GM18520 (cell line): ENCODE data around the gene HDAC10.

Experiments
- ATAC-seq: cut with Tn5 transposase; IDR thresholded peaks from one replicate; pipeline ENCODE4 v1.9.1; 2021; ENCODE audit not compliant: unreplicated experiment

Gene HDAC10

DNA sequence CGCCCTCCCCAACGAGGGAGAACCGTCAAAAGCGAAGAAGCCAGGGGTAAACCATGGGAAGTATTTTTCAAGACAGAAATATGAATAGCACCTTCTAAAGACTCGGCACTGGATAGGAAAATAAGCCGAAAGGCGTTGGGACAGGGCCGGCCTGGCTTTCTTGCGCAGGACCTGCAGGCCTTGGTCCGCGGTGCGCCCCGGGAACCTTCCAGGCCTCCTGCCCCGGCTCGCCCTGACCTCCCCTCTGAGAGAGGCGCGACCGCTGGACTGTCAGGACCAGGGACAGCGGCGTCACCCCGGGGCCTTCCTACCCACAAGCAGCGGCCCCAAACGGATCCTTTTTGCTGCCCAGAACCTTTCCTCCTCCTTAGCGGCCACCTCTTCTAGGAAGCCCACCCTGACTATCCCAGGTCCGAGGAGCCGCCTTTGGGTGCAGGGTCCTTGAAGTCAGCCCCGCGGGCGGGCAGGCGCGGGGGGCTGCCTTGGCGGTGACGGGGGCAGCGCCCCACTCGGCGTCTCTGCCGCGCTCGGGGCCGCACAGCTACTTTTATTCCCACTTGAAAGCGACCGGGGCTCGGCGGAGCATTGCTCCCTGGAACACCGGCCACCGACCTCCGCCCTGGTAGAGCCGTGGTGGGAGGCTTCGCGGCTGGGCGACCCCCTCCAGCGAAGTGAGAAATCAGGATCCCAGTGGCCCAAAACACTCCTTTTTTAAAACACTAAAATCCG, 19.8 kb upstream of the HDAC10 start:
- no peak for ATAC-seq

DNA sequence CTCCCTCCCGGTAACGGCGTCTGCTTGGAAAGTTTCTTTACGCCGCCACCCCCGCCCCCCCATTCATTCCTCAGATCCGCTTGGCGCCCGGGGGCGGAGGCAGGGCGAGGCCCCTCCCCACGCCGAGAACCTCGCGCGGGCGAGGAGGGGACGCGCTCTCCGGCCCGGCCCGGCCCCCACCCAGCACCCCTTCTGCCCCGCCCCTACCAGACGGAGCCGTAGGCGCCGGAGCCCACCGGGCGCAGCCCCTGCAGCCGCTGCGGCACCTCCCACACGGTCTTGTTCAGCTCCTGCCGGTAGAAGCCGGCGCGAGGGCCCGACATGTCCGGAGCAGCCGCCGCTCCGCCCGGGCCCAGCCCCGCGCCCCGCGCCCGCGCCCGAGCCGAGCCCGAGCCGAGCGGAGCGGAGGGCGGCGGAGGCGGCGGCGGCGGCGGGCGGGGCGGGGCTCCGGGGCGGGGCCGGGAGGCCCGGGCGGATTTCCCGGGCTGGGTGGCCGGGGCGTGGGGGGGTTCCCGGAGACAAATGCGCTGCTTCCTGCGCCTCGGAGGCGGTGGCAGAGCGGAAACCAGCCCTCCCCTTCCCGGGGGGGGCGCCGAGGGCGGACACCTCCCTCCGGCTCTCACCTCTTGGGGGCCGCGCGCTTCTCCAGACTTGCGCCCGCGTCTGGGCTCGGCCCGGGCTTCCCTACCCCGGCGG, 19.1 kb upstream of the HDAC10 start, which contains the start of gene MAPK11:
TSS of gene MAPK11 (minus strand) at position 411 of the 696 bp plus-strand sequence. CDS start at position 323, 88 bp downstream.
- ATAC-seq: no peak

DNA sequence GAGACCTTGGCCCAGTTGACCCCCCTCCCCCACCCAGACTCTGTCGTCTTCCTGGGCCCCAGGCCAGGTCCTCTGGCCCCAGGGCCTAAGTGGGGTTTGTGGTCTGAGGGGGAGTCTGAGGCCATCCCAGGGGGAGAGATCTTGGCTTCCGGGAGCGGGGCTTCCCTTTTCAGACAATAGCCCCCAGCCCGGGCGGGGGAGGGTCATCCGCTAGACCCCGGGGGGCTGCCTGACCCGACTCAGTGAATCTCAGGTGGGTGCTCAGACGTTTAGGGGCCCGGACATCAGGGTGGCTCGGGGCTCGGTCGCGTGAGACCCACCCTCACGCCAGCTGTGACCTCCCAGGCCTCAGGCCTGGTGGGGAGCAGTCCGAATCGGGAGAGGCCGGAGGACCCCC, 18.5 kb upstream of the HDAC10 start:
- ATAC-seq: no peak

DNA sequence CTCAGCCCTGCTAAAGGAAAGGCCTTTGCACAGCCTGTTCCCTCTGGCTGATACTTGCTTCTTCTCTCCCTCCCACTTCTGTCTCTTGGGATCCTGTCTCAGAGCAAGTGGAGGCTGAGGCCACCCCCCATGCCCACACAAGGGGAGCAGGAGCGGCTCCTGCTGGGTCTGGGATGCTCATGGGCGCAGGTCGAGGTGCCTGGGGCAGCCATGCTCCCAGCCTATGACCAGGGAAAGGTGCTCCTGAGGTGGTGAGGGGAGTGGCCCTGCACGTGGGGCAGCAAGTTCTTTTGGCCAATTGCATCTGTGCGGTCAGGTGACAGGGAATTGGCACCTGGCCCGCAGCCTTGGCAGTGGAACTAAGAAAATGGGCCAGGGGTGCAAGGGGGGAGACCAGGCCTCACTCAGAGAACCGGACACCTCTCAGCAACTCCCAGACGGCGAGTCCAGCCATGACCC, 17.6 kb upstream of the HDAC10 start:
- ATAC-seq: no peak

DNA sequence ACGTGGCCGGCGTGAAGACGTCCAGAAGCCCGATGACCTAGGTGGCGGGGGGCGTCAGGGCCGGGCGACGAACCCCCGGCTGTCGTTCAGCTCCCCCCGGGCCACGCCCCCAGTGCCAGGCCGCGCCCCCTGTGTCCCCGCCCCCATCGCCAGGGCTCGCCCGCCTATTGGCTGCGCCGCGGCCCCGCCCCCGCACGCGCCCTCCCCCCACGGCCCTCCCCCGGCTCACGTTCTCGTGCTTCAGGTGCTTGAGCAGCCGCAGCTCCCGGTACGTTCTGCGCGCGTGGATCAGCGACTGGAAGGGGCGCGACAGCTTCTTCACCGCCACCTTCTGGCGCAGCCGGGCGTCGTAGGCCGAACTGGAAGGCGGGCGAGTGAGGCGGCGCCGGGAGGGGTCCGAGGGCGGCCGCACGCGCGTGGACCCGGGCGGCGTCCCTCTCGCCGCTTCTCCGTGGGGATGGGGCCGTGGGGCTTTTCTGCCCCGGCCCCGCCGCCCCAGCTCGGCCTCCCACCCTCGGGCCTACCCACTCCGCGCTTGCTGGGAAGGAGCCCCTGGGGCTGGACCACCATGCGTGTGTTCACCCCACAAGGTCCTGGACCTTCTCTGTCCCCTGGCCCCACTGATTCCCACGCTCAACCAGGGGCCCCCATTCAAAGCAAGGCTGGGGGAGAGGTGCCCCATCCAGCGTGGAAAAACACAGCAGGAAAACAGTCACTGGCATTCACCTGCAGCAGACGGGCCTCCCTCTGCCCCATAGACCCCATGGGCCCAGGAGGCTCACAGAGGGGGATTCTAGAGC, 16.7 kb upstream of the HDAC10 start:
- no peak for ATAC-seq

DNA sequence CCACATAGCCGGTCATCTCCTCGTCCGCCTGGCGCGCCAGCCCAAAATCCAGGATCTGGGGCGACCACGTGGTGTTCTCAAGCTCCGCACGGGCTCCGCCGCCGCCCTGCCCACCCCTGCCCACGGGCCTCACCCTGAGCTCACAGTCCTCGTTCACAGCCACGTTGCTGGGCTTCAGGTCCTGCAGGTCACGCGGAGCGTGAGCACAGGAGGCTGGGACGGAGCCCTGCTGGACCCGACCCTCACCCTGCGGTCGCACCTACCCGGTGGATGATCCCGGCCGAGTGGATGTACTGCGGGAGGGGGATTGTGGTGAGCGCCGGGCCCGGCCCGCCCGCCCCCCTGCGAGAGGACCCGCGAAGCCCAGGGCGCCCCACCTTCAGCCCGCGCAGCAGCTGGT, 15.9 kb upstream of the HDAC10 start:
- ATAC-seq: no peak

DNA sequence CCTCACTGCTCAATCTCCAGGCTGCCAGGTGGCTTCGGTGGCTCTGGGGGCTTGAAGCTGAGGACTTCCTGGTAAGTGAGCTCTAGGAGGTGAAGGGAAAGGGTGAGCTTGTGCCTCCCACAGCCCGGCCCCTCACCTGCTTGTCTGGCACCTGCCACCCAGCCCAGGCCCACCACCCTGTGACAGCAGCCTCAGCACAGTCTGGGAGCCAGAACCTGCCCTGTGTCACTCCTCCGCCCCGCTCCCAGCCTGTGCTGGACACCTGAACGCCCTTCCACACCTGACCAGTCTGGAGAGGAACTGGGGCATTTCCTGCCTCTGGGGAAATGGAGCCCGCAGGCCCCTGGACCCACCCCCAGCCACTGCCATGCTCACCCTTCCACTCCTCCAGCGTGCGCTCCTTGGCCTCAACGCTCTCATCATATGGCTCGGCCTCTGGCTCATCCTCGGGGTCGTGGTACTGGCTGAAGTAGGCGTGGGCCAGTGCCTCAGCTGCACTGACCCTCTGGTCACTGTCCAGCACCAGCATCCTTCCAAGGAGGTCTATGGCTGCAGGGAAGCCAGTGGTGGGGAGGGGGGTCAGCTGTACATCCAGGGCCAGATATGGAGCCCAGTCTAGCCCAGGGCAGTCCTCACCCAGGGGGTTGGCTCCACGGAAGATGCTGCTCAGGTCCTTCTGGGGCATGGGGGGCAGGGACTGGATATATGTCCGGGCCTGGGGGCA, 14.0 kb upstream of the HDAC10 start:
- ATAC-seq: no peak

DNA sequence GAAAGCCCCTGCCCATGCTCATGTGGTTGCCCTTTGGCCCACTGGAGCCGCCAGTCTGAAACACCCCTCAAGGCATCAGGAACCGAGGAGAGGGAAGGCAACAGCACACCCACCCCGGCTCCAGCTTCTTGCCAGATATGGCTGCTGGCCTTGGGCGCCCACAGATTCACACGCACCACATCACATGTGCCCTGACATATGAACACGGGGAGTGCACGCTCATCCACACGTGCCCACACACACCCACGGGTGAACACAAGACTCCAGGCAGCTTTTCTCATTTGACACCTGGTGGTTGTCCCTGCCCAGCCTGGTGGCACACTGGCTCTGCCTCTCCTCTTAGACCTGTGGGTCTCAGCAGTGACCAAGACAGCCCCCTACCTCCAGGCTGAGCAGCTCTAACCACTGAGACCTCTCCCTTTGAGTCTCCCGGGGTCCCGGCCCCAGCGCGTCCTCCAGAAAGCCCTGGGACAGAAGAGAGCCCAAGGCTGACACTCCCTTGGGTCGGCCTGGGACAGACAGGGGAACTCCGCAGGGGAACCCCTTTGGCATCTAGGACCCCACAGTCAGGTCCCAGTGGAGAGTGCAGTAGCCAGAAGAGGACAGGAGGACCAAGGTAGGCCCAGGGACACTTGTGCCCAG, 13.2 kb upstream of the HDAC10 start:
- no peak for ATAC-seq

DNA sequence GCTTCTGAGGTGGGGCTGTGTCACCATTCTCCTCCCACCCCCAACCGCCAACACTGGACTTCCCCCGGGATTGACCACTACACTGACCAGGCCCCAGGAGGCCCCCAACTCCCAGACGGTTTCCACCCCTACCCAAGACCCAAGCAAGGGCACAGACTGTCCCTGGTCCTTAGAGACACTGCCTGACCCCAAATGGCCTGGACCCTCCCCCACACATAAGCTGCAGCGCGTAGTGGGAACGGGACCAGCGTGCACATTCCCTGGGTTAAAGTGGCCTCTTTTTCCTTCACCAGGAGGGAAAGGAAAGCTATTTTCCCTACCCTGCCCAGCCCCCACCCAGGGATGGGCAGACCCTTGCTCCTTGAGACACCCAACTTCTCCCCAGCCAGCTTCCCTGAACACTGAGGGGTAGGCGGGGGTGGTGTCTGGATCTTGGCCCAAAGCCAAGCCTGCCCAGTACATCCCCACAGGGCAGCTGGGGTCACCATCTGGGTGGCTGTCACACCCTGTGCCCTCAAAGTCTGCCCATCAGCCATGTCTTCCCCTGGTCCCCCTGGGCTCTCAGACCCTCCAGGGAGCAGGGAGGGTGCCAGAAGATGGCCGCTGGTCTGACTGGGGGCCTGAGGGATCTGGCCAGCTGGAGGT, 12.0 kb upstream of the HDAC10 start:
- ATAC-seq: no peak

DNA sequence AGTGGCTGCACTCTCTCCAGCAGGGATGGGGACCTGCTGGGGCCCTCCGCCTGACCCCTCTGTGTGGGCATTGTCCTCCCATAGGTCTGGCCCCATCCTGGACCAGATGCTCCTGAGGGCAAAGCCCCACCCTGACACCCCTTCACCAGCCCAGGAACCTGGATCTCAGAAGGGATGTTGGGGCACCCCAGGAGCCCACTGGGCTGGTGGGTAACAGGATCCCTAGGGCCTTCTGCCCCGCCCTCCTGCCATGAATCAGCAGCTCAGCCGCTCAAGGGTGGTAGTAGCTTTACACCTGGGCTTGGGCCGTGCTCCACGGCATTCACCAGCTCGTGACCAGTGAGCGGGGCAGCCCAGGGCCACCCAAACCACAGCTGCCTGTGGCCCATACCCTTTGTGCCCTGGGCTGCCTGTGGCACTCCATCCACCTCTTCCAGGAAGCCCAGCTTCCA, 11.4 kb upstream of the HDAC10 start:
- ATAC-seq: no peak

DNA sequence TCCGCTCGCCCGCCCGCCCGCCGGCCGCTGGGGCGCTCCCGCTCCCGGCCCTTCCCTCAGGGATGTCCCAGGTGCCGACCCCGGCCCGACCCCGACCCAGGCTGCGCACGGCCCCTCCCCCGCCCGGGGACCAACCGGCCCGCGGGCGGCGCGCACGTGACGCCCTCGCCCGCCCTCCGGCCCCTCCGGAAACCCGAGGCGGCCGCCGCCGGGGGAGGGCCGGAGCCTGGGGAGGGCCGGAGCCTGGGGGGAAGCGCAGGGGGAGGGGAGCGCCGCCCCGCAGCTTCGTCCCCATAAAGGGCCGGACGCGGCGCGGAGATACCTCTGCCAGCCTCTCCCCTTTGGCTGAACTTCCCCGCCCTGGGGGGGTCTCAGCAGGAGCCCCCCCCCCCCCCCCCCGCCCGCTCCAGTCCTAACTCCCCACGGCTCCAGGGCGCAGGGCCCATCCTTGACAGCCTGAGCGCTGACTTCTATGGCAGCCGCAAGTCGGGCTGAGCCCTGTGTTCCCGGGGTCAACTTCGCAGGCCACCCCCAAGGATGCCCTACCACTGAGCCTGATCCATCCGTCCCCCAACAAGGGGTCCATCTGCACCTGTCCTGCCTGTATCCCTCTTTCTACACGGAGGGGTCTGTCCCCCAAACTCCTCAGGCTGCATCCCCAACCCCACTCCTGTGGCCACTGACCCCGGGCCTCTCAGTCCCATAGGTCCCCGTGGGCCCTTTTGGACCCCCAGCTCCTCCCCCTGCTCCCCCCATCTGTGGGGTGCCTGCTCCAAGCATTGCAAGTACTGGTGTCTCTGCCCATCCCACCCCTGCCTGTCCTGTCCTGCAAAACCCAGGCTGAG, 10.8 kb upstream of the HDAC10 start, which contains the start of gene MAPK12:
TSS of gene MAPK12 (minus strand) at position 69 of the 845 bp plus-strand sequence. CDS start 174 bp downstream, outside the sequence.
- no peak for ATAC-seq

DNA sequence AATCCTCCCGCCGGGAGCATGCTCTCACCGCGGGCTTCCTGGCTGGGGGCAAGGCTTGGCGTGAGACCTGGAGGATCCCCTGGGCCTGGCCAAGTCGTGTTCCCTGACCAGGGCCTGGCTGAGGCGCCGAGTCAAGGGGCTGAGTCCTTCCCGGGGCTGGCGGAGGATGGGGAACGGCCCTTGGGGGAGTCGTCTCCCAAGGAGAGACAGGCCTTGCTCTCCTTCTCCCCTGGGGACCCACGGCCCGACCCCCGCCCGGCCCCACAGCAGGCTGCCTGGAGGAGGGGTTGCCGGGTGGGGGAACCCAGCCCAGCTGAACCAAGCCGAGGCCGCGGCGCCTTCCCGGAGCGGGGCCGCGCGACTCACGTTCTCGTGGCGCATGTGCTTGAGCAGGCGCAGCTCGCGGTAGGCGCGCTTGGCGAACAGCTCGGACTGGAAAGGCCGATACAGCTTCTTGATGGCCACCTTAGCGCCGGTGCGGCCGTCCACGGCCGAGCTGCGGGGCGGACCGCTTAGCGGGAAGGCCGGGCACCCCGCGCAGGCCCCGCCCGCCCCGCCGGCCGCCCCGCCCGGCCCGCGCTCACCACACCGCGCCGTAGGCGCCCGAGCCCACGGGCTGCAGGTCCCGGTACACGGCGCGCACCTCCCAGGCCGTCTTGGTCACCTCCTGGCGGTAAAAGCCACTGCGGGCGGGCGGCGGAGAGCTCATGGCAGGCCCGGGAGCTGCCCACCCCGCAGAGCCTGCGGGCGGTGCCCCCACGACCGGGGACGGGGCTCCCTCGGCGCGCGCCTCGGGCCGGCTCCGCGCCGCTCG, 9.9 kb upstream of the HDAC10 start:
- no peak for ATAC-seq

DNA sequence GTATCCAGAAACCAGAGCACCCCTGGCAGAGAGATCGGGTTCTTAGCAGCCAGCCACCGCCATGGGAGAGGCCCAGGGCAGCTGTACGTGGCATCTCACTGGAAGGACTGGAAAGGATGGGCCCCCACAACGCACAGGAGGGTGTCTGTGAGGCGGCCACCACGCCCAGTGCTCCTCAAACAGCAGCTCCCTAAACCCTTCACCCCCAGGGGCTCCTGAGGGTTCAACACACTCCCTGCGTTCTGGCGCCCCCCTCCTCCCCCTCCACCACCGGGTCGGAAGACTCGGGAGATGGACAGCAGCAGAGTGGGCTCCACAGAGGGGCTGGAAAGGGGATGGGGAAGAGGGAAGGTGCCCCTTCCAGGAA, 9.4 kb upstream of the HDAC10 start:
- ATAC-seq: no peak

DNA sequence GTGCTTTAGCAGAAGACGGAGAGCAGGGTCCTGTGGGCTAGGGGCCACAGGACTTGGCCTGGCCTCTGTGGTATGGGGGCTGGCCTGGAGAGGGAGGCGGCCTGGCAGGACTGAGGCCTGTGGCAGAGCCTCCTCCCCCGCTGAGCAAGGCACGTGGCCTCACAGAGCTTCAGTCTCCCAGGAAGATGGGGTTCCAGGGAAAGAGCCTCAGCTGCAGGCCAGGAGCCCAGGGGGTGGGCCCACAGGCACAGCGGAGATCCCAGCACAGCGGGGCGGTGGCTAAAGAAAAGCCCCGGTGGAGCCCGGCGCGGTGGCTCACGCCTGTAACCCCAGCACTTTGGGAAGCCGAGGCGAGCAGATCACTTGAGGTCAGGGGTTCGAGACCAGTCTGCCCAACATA, 8.2 kb upstream of the HDAC10 start:
- ATAC-seq: no peak

DNA sequence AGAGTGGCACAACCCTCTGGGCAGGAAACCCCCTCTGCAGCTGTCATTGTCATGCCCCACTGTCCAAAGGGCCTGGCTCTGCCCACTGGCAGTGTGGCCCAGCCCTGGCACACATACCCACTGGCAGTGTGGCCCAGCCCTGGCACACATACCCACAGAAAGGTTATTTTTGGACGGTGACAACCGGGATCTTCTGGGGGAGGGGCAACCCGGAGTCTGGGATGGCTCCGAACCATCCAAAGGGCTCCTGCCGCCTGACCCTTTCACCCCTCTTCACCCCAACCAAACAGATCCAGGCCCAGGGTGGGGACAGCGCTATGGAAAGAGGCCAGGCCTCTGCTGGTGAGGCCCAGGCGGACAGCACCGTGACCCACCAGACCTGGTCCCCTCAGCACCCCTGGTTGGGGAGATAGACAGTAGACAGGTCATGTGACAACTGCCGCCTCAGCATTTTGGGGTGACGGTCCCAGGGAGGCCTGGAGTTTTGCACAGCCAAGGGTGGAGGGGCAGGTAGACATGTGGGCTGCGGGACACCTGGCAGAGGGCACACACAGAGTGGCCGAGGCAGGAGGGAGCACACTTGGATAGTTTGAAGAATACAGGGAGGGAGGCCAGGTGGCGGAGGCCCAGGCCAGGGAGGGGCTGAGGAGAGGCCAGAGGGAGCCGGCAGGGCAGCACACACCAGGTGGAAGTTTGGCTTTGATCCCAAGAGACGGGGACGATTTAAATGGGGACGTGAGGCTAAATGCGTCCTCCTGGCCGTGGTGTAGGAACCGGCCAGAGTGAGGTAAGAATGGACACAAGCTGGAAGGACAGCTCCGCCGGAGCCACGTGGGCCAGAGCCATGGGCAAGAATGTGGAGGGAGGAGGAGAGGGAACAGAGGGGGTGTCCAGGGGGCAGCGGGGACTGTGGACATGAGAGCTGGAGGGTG, 7.6 kb upstream of the HDAC10 start:
- ATAC-seq: no peak

DNA sequence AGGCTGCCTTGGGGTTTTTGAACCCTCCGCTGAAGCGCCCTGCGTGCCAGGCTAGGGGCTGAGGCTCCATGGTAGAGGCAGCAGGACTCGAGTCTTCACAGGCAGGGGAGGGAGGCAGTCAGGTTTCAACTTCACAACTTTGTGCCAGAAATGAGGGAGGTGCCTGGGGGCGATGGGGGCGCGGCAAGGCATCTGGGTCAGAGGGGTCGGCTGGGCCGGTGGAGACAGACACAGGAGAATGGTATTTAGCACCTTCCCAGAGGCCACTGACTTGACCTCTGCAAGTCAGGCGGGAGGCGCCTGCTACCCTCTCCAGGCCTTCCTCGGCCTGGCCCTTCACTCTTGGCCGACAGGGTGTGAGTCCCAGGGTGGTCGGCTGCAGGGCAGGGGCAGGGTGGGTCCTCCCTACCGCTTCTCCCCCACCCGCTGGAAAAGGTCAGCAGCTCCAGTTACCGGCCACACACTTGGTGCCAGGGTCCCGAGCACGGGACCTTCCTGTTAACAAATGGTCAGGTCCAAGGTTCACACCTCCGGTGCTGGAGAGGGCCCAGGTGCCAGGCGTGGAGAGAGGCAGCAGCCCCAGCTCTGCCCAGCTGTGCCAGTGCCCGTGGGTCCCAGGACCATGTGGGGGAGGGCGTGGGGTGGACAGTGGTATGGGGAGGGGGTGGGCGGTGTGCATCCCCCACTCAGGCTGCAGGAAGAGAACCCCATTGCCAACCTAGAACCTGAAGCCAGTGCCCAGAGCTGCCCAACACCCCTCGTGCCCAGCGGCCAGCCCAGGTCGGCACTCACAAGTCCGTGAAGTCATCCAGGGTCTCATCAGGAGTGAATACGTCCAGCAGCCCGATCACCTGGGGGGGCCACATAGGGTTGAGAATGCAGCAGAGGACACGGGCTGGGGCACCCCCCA, 6.6 kb upstream of the HDAC10 start:
- ATAC-seq: no peak
